ENCODE results near the gene SNORC.

- TF ChIP-seq CTCF (IDR thresholded peaks at IDR 0.05) (no peak), POLR2A (IDR thresholded peaks at IDR 0.05) (no peak)
These were observed 9.8 kb downstream of the SNORC start for GRCh38 chr2:232879618-232880494.

Measured in lower leg skin (tissue), 3 donors.